ENCODE results near the gene TOMM70. TPM values are rescaled to one million over a fixed set of nuclear protein-coding genes. Genes with fewer than 3 reads are reported as not detected.

The TOMM70 gene
- total and polyA plus RNA-seq, 2 of the 8 experiments (the other 6 are each of a cell fraction or from before 2014, with no cell fraction given): 10.9 to 52.1 TPM

DNA sequence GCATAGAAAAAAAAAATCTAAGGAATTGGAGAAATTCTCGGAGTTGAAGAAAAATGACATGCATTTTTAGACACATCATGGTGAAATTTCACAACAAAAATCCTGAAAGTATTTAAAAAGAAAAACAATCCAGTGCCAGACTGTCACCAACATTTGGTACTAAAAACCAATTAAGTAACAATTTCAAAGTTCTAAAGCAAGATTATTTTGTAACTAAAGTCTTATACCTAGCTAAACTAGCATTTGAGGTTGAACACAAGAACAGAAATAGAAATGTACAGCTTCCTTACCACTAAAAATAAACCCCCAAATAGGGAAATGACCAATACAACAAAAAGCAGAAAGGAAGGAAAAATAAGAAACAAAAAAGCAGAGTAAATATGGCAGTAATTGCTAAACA, 11.9 kb downstream of the TOMM70 start:
- no peak overlapping the region for H2AK5ac ChIP-seq (ENCODE audit: low read depth, low read length)
- POLR2A ChIA-PET (ENCODE audit: partially characterized antibody): no interaction called here
- H4K5ac ChIP-seq (ENCODE audit: insufficient read length, low read depth, low read length): no peak overlapping the region
- no peak overlapping the region for H3K4me2 ChIP-seq (ENCODE audit: insufficient read depth in 1 of 2, low read depth in 2 of 2, low read length in 2 of 2)
- WGBS, 2 experiments (ENCODE audit: extremely low coverage in 1 of 2, insufficient coverage in 1 of 2, insufficient read length in 1 of 2, insufficient replicate concordance in 2 of 2, low coverage in 1 of 2, low lambda C conversion rate in 2 of 2, missing lambda C conversion rate in 1 of 2): 73% methylated on average over 1 of the region's 1 CpG; no CpG with 5 or more reads in 1 of the 2 experiments
- FAIRE-seq (no peak), DNase-seq (ENCODE audit: low read depth in 1 of 2, low spot score in 2 of 2) (no peak)
- TF ChIP-seq, protein P1, sequence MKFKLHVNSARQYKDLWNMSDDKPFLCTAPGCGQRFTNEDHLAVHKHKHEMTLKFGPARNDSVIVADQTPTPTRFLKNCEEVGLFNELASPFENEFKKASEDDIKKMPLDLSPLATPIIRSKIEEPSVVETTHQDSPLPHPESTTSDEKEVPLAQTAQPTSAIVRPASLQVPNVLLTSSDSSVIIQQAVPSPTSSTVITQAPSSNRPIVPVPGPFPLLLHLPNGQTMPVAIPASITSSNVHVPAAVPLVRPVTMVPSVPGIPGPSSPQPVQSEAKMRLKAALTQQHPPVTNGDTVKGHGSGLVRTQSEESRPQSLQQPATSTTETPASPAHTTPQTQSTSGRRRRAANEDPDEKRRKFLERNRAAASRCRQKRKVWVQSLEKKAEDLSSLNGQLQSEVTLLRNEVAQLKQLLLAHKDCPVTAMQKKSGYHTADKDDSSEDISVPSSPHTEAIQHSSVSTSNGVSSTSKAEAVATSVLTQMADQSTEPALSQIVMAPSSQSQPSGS (IDR thresholded peaks at IDR 0.05; ENCODE audit: low read length): no peak
- TF ChIP-seq NANOG (IDR thresholded peaks at IDR 0.05; ENCODE audit: insufficient read depth, low read depth, low read length, poor library complexity, severe bottlenecking): no peak
- TF ChIP-seq SP1 (IDR thresholded peaks at IDR 0.05; ENCODE audit: low read depth, low read length): no peak
- peaks cover 2% of the 10 kb centered on the region in 2 experiments for H4K20me1 ChIP-seq (replicated peaks in 1 of 2; ENCODE audit: control insufficient read depth in 1 of 2, insufficient read depth in 2 of 2, low read length in 2 of 2)
- no peak overlapping the region for H2BK5ac ChIP-seq (ENCODE audit: low read depth, low read length)
- H3K23me2 ChIP-seq (ENCODE audit: low read depth, low read length): no peaks in the 10 kb centered on the region
- no peaks in the 10 kb centered on the region for H3K9me3 ChIP-seq (ENCODE audit: insufficient read depth in 2 of 2, low read depth in 1 of 2, low read length in 1 of 2)
- peaks cover 3 to 65% of the 10 kb centered on the region in 2 experiments; a peak in 3 of 4 replicates for H3K79me2 ChIP-seq (ENCODE audit: control insufficient read depth in 1 of 2, insufficient read depth in 2 of 2, low read length in 2 of 2)
- no peak overlapping the region for H4K8ac ChIP-seq (ENCODE audit: extremely low read depth, insufficient read depth, low read length)
- H3K18ac ChIP-seq (ENCODE audit: extremely low read depth, low read length): no peak overlapping the region
- H3K4me3 ChIP-seq (ENCODE audit: extremely low read depth in 1 of 4, insufficient read depth in 2 of 4, low read depth in 3 of 4, low read length in 4 of 4): no peak overlapping the region
- H2BK120ac ChIP-seq (replicated peaks; ENCODE audit: low read depth, low read length): no peak overlapping the region
- no peak overlapping the region for H3K23ac ChIP-seq (ENCODE audit: insufficient read length)
- H3K79me1 ChIP-seq (ENCODE audit: low read depth, low read length): no peaks in the 10 kb centered on the region; the same call in 1 of the 2 replicates
- H2BK15ac ChIP-seq (ENCODE audit: low read length): no peak overlapping the region
- no peak overlapping the region for H2BK12ac ChIP-seq (ENCODE audit: low read depth, low read length)
- H3K36me3 ChIP-seq (ENCODE audit: control insufficient read depth in 2 of 4, insufficient read depth in 4 of 4, low read length in 3 of 4): peaks cover 0 to 27% (median 9%) of the 10 kb centered on the region in 4 experiments; a peak in 7 of 8 replicates
- no peak overlapping the region for H3K56ac ChIP-seq (replicated peaks; ENCODE audit: insufficient read length, low read depth, low read length)
- no peak overlapping the region for H3K4ac ChIP-seq (replicated peaks; ENCODE audit: insufficient read length, low read depth, low read length)
- no peaks in the 10 kb centered on the region for H3K4me1 ChIP-seq (replicated peaks in 1 of 4; ENCODE audit: control insufficient read depth in 3 of 4, insufficient read depth in 4 of 4, low read length in 3 of 4)
- no peaks in the 10 kb centered on the region for H3K27me3 ChIP-seq (replicated peaks in 1 of 4; ENCODE audit: control insufficient read depth in 3 of 4, extremely low read depth in 1 of 4, insufficient read depth in 3 of 4, low read length in 3 of 4)
- H3K9ac ChIP-seq (replicated peaks in 1 of 4; ENCODE audit: extremely low read depth in 1 of 4, low read depth in 3 of 4, low read length in 3 of 4): no peak overlapping the region
- no peak overlapping the region for H2AFZ ChIP-seq (ENCODE audit: low read length)
- no peak overlapping the region for H4K91ac ChIP-seq (replicated peaks; ENCODE audit: insufficient read length, low read length)
- CTCF ChIA-PET (ENCODE audit: partially characterized antibody): no interaction called here
- no peak overlapping the region for H2BK20ac ChIP-seq (ENCODE audit: low read length)
- H3K14ac ChIP-seq (ENCODE audit: insufficient read length): no peak overlapping the region
- H3K27ac ChIP-seq (ENCODE audit: low read depth, low read length): no peak overlapping the region

All from H1 (cell line).